Heart left ventricle (tissue), 16 donors: ENCODE results near the gene DAND5. TPM values are rescaled to one million over a fixed set of nuclear protein-coding genes. Genes with fewer than 3 reads are reported as not detected.

ENCODE experiments used
- ATAC-seq, 4 donors: fragments of 200-7000 bp; cut with Tn5 transposase; one replicate each; pipeline ENCODE4 v1.9.1; 2020 to 2022; ENCODE audit warnings: moderate library complexity in 4 of 4, mild to moderate bottlenecking in 3 of 4, moderate number of reproducible peaks in 1 of 4
- DNase-seq, 5 donors: peaks; one replicate each; pipeline ENCODE4 v3.0.0-alpha.2; 2020
- H3K27ac ChIP-seq, 12 donors: fragments of 200-600 bp; sonication (generic) in 4 of 12; one replicate each; pipeline versions ENCODE4 v1.5.0 to v1.8.0; 2016 to 2022; ENCODE audit warnings: mild to moderate bottlenecking in 2 of 12
- H3K27me3 ChIP-seq, 9 donors: fragments of 200-600 bp; sonication (generic) in 2 of 9; one replicate each; pipeline versions ENCODE4 v1.5.1 to v1.8.0; 2016 to 2022; ENCODE audit warnings: mild to moderate bottlenecking in 3 of 9
- H3K36me3 ChIP-seq, 9 donors: fragments of 200-600 bp; sonication (generic) in 2 of 9; one replicate each; pipeline versions ENCODE4 v1.5.0 to v1.8.0; 2018 to 2022; ENCODE audit warnings: mild to moderate bottlenecking in 2 of 9
- H3K4me1 ChIP-seq, 12 donors: fragments of 200-600 bp; sonication (generic) in 4 of 12; one replicate each; pipeline versions ENCODE4 v1.5.0 to v1.8.0; 2016 to 2022; ENCODE audit warnings: mild to moderate bottlenecking in 3 of 12
- H3K4me3 ChIP-seq, 12 donors: fragments of 200-600 bp; sonication (generic) in 4 of 12; one replicate each; pipeline versions ENCODE4 v1.5.0 to v1.8.0; 2017 to 2022; ENCODE audit warnings: mild to moderate bottlenecking in 9 of 12, moderate library complexity in 4 of 12
- H3K9me3 ChIP-seq, 12 donors: fragments of 200-600 bp; sonication (generic) in 4 of 12; one replicate each; pipeline versions ENCODE4 v1.5.0 to v1.8.0; 2016 to 2022; ENCODE audit warnings: mild to moderate bottlenecking in 1 of 12
- CTCF ChIP-seq, 12 donors: fragments of 200-600 bp; sonication (generic) in 4 of 12; IDR thresholded peaks; one replicate each; pipeline versions ENCODE4 v1.5.0 to v1.8.0; 2018 to 2022; ENCODE audit warnings: antibody characterized with exemption in 12 of 12, mild to moderate bottlenecking in 5 of 12
- POLR2A ChIP-seq, 2 donors: fragments of 450-650 bp; IDR thresholded peaks; one replicate each; pipeline ENCODE4 v1.6.1; 2017; ENCODE audit warnings: antibody characterized with exemption in 2 of 2, mild to moderate bottlenecking in 2 of 2, moderate library complexity in 2 of 2
- WGBS, 4 donors: extraction: QIAGEN DNeasy Blood & Tissue Kit in 2 of 4; methylation state at CpG; one replicate each; pipeline versions ENCODE4 v1.1.5 to v1.1.7; 2013 to 2018; 5-methylcytosine and 5-hydroxymethylcytosine counted together
- intact Hi-C, 10 donors: fragments of 100-400 bp; cut with DNase I; formaldehyde crosslinking; loops; one replicate each; pipeline versions ENCODE4 v1.11.1 to v1.14.2; 2022
- polyA plus RNA-seq, 2 donors: library from polyadenylated mRNA; stranded (reverse); fragments of 200-250 nt; gene quantifications; one replicate each; pipeline ENCODE4 v1.2.3, GENCODE V29; 2013
- total RNA-seq, 9 donors: library from RNA; depleted of rRNA in 2 of 9; stranded (reverse); fragments of >200 nt in 2 of 9; fragmentation: NEBNext Ultra II Directional in 3 of 9; extraction: Animal tissue kit (Norgen Biotek cat#: 25700) in 3 of 9; gene quantifications; one replicate each; pipeline versions ENCODE4 v1.1.0 to v1.2.4, GENCODE V29; 2016 to 2023
- donor health status: ischemic (EF 13 %, LVEDD 7.1; RV severe dilation, severe dysfunction).
- donor health status: healthy with polysubstance abuse.
- donor health status: DM: no; HTN: yes; CAD: no.
- donor health status: DM: no; HTN: no; CAD: no.
- donor health status: ischemic (EF 25% LVEDD 6.9; RV normal size, moderate dysfunction).
- donor health status: ischemic (EF 25% LVEDD 5.7; RV mildly dilated, moderate dysfunction).
- donor health status: healthy.
- donor health status: DM: yes; HTN: yes; CAD: no.
- donor health status: ischemic (EF 35%, LVEDD 5.7; RV mildly dilated, moderate dysfunction).
- donor health status: nonischemic (EF 11% LVEDD 7.7; RV severe dilation, severe dysfunction).
- donor health status: DM: yes; HTN: yes; CAD: no.
- donor health status: PGD.
- donor health status: ischemic (EF 29% LVEDD 5.4; RV normal size, mild dysfunction).
- donor health status: nonischemic (EF 23%, LVEDD 6.1; RV moderate dilation, normal function).

Gene DAND5
- total and polyA plus RNA-seq, 11 donors, result 1.4 to 13.6 (median 8.4) TPM

- Histone ChIP-seq H3K4me3 (peak overlapping the region in 8 of 12 donors; percentile 72 to 90 (median 80)), H3K9me3 (no peaks in the 10 kb centered on the region)
- WGBS, 4 donors, result 85% methylated on average over 30 to 32 of the region's 32 CpGs
Observed at GRCh38 chr19:12997967-12998940, 28.9 kb downstream of the DAND5 start.

DNA sequence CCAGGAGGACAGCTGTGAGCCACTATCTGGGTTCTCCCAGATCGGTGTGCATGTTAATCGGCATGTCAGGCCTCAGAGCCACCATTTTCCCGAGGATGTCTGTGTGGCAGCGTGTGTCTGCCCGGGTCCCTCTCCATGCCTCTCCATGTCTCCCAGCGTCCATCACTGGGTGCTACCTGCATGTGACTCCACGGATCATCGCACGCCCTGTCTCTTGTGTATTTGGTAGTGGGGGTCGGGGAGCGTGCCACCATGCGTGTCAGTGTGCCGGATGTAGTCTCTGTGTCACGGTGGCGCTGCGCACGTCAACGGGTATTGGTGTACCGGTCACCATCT is 31.8 kb downstream of the DAND5 start:
- H3K27ac ChIP-seq, result peak overlapping the region in 11 of 12 donors; percentile 80 to 97 (median 92)
- intact Hi-C loops, result loop anchor here in 1 of 10 donors (5.0 kb wide), 1 partner anchor 61 kb away; no protein-coding TSS in a partner anchor
- H3K4me1 ChIP-seq, result peaks cover 0 to 76% (median 37%) of the 10 kb centered on the region in 12 donors
- DNase-seq (no peak), ATAC-seq (no peak)
- TF ChIP-seq POLR2A (IDR thresholded peaks at IDR 0.05), result no peak
- TF ChIP-seq CTCF (IDR thresholded peaks at IDR 0.05), result no peak
- peaks cover 0 to 17% (median 6%) of the 10 kb centered on the region in 9 donors for H3K36me3 ChIP-seq
- WGBS, 4 donors, result 74 to 91% (median 86%) methylated on average over 17 to 19 of the region's 19 CpGs
- peaks cover 0 to 3% (median 0%) of the 10 kb centered on the region in 9 donors for H3K27me3 ChIP-seq
- no peaks in the 10 kb centered on the region for H3K9me3 ChIP-seq
- H3K4me3 ChIP-seq, result peak overlapping the region in 5 of 12 donors; percentile 35 to 51 (median 45)

More at GRCh38 chr19:12997967-12998940, 28.9 kb downstream of the DAND5 start:
- intact Hi-C loops, result loop anchor here in 6 of 10 donors (5.0 kb wide), 3 partner anchors 34 to 64 kb away; no protein-coding TSS in a partner anchor
- no peak for TF ChIP-seq CTCF (IDR thresholded peaks at IDR 0.05)
- TF ChIP-seq POLR2A (IDR thresholded peaks at IDR 0.05), result no peak
- Histone ChIP-seq H3K27me3 (peaks cover 0 to 5% (median 0%) of the 10 kb centered on the region in 9 donors), H3K36me3 (peaks cover 0 to 17% (median 6%) of the 10 kb centered on the region in 9 donors), H3K4me1 (peaks cover 0 to 56% (median 31%) of the 10 kb centered on the region in 12 donors), H3K27ac (peak overlapping the region in 9 of 12 donors; percentile 81 to 97 (median 90))
- no peak for ATAC-seq
- DNase-seq, result no peak

- intact Hi-C loops, result loop anchor here in 2 of 10 donors (2.0 to 5.0 kb wide), 2 partner anchors 17 to 61 kb away; no protein-coding TSS in a partner anchor
- ATAC-seq, result peak; percentile 0 to 39 (median 30)
- Histone ChIP-seq H3K27me3 (no peaks in the 10 kb centered on the region), H3K27ac (peak overlapping the region; percentile 80 to 97 (median 92)), H3K4me1 (peaks cover 0 to 80% (median 40%) of the 10 kb centered on the region in 12 donors), H3K4me3 (peak overlapping the region in 10 of 12 donors; percentile 17 to 51 (median 38)), H3K36me3 (peaks cover 0 to 17% (median 6%) of the 10 kb centered on the region in 9 donors), H3K9me3 (no peaks in the 10 kb centered on the region)
- DNase-seq, result peak in 1 of 5 donors; percentile 72
- 69 to 77% (median 71%) methylated on average over 31 to 41 of the region's 41 CpGs for WGBS, 4 donors
- TF ChIP-seq CTCF (IDR thresholded peaks at IDR 0.05) (no peak), POLR2A (IDR thresholded peaks at IDR 0.05) (no peak)
Observed at GRCh38 chr19:13001502-13002165, 32.3 kb downstream of the DAND5 start.
